Stimulated activated CD8-positive, alpha-beta memory T cell treated with anti-CD3 and anti-CD28 coated beads, Interleukin-7, amount 100 ng/mL, for 24 hours (primary cell): ENCODE measurements around the gene ARHGAP11A.

Source experiments
- DNase-seq: peaks from one replicate; pipeline ENCODE4 v3.0.0-alpha.2; 2020; ENCODE audit warnings: low read depth

The ARHGAP11A gene

DNA sequence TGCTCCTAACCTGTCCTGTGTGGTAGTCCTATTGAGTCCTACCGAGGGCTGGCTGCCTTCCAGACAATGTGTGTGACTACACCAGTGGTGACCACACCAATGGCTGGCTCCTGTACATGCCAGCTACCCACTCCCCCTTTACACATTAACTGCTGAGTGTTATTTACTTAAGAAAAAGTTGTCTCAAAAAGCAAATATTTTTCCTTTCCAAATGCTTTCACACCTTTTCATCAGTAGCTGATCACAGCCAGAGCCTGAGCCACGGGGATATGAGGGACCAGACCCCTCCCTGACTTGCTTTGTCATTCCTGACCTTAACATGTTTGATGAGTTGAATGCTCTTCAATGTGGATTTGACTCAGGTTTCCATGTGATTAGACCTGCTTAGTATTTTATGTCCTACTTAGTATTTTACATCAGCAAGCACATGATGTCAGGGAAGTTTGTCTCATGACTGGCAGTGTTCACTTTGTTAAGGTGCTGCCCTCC is 72.9 kb downstream of the ARHGAP11A start:
- DNase-seq = no peak
